K562 (cell line): Measurements from ENCODE around the gene NYAP1. TPM values are rescaled to one million over a fixed set of nuclear protein-coding genes. Genes with fewer than 3 reads are reported as not detected.
A peak's percentile ranks its signal among the peaks of the same experiment; 100 is the strongest.

ENCODE experiments used
- CEBPB ChIP-seq: fragments of 450-650 bp; IDR thresholded peaks from 2 replicates; pipeline ENCODE4 v1.6.1; 2016; ENCODE audit warnings: missing genetic modification characterization, missing compliant biosample characterization
- COPS2 ChIP-seq: fragments of 450-650 bp; conservative IDR thresholded peaks from 2 replicates; pipeline ENCODE4 v1.6.1; 2016; ENCODE audit warnings: mild to moderate bottlenecking, moderate library complexity
- FOXK2 ChIP-seq, 2 experiments: fragments of 450-650 bp; IDR thresholded peaks in 1 of 2; conservative IDR thresholded peaks in 1 of 2; 2 replicates each; pipeline ENCODE4 v1.6.1; 2016; ENCODE audit warnings: low read depth in 2 of 2, mild to moderate bottlenecking in 1 of 2
- KDM2B ChIP-seq: fragments of 250-450 bp; sonication (Bioruptor Pico); IDR thresholded peaks from 2 replicates; pipeline ENCODE4 v1.8.0; 2021; ENCODE audit warnings: mild to moderate bottlenecking, moderate library complexity
- KLF13 ChIP-seq: fragments of 450-650 bp; IDR thresholded peaks from 2 replicates; pipeline ENCODE4 v1.6.1; 2016; ENCODE audit warnings: missing genetic modification characterization, low read depth, mild to moderate bottlenecking, missing compliant biosample characterization, moderate library complexity, borderline replicate concordance
- KLF6 ChIP-seq: fragments of 250-450 bp; sonication (Bioruptor Pico); IDR thresholded peaks from 2 replicates; pipeline ENCODE4 v1.4.0; 2020; ENCODE audit warnings: mild to moderate bottlenecking, moderate library complexity, borderline replicate concordance
- TAF7 ChIP-seq: fragments of 450-650 bp; IDR thresholded peaks from 2 replicates; pipeline ENCODE4 v1.6.1; 2016; ENCODE audit warnings: missing genetic modification characterization, missing compliant biosample characterization
- ZBTB17 ChIP-seq: fragments of 450-650 bp; formaldehyde crosslinking; IDR thresholded peaks from 2 replicates; pipeline ENCODE4 v1.4.0; 2020; ENCODE audit warnings: mild to moderate bottlenecking
- ZNF140 ChIP-seq: fragments of 250-450 bp; sonication (Bioruptor Pico); IDR thresholded peaks from 2 replicates; pipeline ENCODE4 v1.8.0; 2021; ENCODE audit warnings: moderate library complexity, mild to moderate bottlenecking, inconsistent platforms
- ZNF24 ChIP-seq: fragments of 450-650 bp; IDR thresholded peaks from 2 replicates; pipeline ENCODE4 v1.6.1; 2016
- polyA plus RNA-seq, 8 experiments: library from polyadenylated mRNA; depleted of rRNA in 4 of 8; stranded (reverse) in 5 of 8; unstranded in 3 of 8; fragments of >200 nt; fragmentation: Nextera tagmentation in 2 of 8; fragmentation: Illumina TruSeq in 1 of 8; extraction: Ambion mirVana in 2 of 8; extraction: Trizol in 1 of 8; gene quantifications; 2 replicates each; pipeline versions ENCODE4 v1.2.1 to v1.2.3, GENCODE V29; 2011 to 2014; ENCODE audit warnings: inconsistent platforms in 1 of 8, missing spikeins in 1 of 8
- total RNA-seq, 7 experiments: library from RNA; depleted of rRNA in 6 of 7; stranded (reverse); fragments of >200 nt in 6 of 7; fragmentation: Illumina TruSeq in 2 of 7; extraction: Trizol in 2 of 7; gene quantifications; 2 replicates each; pipeline versions ENCODE4 v1.2.1 to v1.2.3, GENCODE V29; 2011 to 2021; ENCODE audit warnings: low replicate concordance in 1 of 7
- TF ChIP-seq, protein P1 (sequence below), 2 experiments: fragments of 450-650 bp; IDR thresholded peaks; 2 replicates each; pipeline ENCODE4 v1.6.1; 2018; ENCODE audit warnings: mild to moderate bottlenecking in 2 of 2, low read depth in 1 of 2; ENCODE audit not compliant: partially characterized antibody in 2 of 2
- TF ChIP-seq, protein P2 (sequence below): sonication (generic); formaldehyde crosslinking; IDR thresholded peaks from 2 replicates; pipeline ENCODE4 v1.8.1; 2022; ENCODE audit warnings: missing genetic modification reagents

NYAP1 gene
- total and polyA plus RNA-seq, 9 of the 15 experiments (the other 6 are each of a cell fraction or from before 2014, with no cell fraction given), result 0.11 to 0.88 (median 0.22) TPM; not detected in 2

DNA sequence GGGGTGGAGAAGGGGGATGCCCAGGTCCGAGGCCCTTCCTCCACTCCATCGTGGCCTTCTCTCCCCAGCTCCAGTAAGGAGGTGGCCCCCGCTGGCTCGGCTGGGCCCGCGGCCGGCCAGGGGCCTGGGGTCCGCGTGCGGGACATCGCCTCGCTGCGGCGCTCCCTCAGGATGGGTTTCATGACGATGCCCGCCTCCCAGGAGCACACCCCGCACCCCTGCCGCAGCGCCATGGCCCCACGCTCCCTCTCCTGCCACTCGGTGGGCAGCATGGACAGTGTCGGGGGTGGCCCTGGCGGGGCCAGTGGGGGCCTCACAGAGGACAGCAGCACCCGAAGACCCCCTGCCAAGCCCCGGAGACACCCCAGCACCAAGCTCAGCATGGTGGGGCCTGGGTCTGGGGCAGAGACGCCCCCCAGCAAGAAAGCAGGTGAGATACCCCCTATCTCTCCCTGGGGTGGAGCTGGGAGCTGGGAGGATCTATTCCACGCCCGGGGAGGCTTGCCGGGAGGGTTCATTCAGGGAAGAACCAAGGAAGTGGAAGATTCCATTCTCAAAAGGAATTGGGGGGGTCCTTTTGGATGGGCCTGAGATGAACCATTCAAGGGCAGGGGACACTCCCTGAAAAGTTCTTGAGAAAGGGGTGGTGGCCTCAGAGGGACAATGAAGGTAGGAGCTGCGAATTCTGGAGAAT is 3.2 kb downstream of the NYAP1 start (continued):
- TF ChIP-seq TAF7 (tag), result no peak
- TF ChIP-seq FOXK2 (conservative IDR thresholded peaks at IDR 0.05 in 1 of 2, IDR thresholded peaks at IDR 0.05 in 1 of 2; ENCODE audit: low read depth in 2 of 2), result peak in 1 of 2 experiments; percentile 98; a peak in 2 of 4 replicates
- no peak for TF ChIP-seq KLF6 (CRISPR knock-in tag)
- TF ChIP-seq, protein P1, sequence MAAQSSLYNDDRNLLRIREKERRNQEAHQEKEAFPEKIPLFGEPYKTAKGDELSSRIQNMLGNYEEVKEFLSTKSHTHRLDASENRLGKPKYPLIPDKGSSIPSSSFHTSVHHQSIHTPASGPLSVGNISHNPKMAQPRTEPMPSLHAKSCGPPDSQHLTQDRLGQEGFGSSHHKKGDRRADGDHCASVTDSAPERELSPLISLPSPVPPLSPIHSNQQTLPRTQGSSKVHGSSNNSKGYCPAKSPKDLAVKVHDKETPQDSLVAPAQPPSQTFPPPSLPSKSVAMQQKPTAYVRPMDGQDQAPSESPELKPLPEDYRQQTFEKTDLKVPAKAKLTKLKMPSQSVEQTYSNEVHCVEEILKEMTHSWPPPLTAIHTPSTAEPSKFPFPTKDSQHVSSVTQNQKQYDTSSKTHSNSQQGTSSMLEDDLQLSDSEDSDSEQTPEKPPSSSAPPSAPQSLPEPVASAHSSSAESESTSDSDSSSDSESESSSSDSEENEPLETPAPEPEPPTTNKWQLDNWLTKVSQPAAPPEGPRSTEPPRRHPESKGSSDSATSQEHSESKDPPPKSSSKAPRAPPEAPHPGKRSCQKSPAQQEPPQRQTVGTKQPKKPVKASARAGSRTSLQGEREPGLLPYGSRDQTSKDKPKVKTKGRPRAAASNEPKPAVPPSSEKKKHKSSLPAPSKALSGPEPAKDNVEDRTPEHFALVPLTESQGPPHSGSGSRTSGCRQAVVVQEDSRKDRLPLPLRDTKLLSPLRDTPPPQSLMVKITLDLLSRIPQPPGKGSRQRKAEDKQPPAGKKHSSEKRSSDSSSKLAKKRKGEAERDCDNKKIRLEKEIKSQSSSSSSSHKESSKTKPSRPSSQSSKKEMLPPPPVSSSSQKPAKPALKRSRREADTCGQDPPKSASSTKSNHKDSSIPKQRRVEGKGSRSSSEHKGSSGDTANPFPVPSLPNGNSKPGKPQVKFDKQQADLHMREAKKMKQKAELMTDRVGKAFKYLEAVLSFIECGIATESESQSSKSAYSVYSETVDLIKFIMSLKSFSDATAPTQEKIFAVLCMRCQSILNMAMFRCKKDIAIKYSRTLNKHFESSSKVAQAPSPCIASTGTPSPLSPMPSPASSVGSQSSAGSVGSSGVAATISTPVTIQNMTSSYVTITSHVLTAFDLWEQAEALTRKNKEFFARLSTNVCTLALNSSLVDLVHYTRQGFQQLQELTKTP (IDR thresholded peaks at IDR 0.05; ENCODE audit: low read depth in 1 of 2, partially characterized antibody in 2 of 2), result no peak
- TF ChIP-seq, protein P2, sequence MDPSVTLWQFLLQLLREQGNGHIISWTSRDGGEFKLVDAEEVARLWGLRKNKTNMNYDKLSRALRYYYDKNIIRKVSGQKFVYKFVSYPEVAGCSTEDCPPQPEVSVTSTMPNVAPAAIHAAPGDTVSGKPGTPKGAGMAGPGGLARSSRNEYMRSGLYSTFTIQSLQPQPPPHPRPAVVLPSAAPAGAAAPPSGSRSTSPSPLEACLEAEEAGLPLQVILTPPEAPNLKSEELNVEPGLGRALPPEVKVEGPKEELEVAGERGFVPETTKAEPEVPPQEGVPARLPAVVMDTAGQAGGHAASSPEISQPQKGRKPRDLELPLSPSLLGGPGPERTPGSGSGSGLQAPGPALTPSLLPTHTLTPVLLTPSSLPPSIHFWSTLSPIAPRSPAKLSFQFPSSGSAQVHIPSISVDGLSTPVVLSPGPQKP (CRISPR knock-in tag), result no peak
- no peak for TF ChIP-seq ZNF140 (CRISPR knock-in tag)
- no peak for TF ChIP-seq KLF13
- no peak for TF ChIP-seq KDM2B (CRISPR knock-in tag)
- TF ChIP-seq COPS2, result no peak
- TF ChIP-seq CEBPB, result no peak
- TF ChIP-seq ZNF24, result no peak
- no peak for TF ChIP-seq ZBTB17 (CRISPR knock-in tag)
